Measurements from ENCODE around the gene PLPP7. TPM values are rescaled to one million over a fixed set of nuclear protein-coding genes. Genes with fewer than 3 reads are reported as not detected.
"Not testable (repeated sequence)": the region's sequence is repeated elsewhere in the genome, so short reads cannot be mapped to it uniquely, and the experiment has no call there.

Gene PLPP7
- polyA plus RNA-seq, 1 donor (not counting 4 experiments of a cell fraction or from before 2014, with no cell fraction given), result not detected

DNA sequence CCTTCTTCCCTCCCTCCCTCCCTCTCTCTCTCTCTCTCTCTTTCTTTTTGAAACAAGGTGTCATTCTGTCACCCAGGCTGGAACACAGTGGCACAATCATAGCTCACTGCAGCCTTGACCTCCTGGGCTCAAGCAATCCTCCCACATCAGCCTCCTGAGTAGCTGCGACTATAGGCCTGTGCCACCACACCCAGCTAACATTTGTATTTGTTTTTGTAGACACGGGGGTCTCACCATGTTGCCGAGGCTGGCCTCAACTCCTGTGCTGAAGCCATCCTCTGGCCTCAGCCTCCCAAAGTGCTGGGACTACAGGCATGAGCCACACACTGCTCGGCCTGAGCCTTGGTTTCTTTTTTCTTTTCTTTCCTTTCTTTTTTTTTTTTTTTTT lies 45.8 kb downstream of the PLPP7 start:
- H3K27me3 ChIP-seq (ENCODE audit: control insufficient read depth, extremely low read depth, insufficient read depth, low read length), result no peaks in the 10 kb centered on the region
- H3K9me1 ChIP-seq (ENCODE audit: control insufficient read depth, extremely low read depth, insufficient read depth, low read length), result no peaks in the 10 kb centered on the region
- DNase-seq (ENCODE audit: low read depth, low spot score) (no peak), FAIRE-seq (no peak)
- no peaks in the 10 kb centered on the region for H3K79me2 ChIP-seq (ENCODE audit: control insufficient read depth, insufficient read depth, low read length)
- H3K27ac ChIP-seq (ENCODE audit: control insufficient read depth, insufficient read depth, low read length), result no peak overlapping the region
- H3K9ac ChIP-seq (ENCODE audit: control insufficient read depth, extremely low read depth, insufficient read depth, low read length), result no peak overlapping the region
- no peak overlapping the region for H2AFZ ChIP-seq (ENCODE audit: control insufficient read depth, low read length)
- no peaks in the 10 kb centered on the region for H3K9me3 ChIP-seq (ENCODE audit: control insufficient read depth, low read depth, low read length)
- dilution Hi-C loops (cut with MboI; ENCODE audit: extremely low pct_ligation_motif_present, low sequenced_read_pairs), result no loop called here
- no peak overlapping the region for H3K4me3 ChIP-seq (ENCODE audit: control insufficient read depth in 2 of 3, extremely low read depth in 1 of 3, insufficient read depth in 2 of 3, low read depth in 1 of 3, low read length in 3 of 3)
- no peaks in the 10 kb centered on the region for H3K4me1 ChIP-seq (ENCODE audit: control insufficient read depth, extremely low read depth, insufficient read depth, low read length)
- TF ChIP-seq, protein P1, sequence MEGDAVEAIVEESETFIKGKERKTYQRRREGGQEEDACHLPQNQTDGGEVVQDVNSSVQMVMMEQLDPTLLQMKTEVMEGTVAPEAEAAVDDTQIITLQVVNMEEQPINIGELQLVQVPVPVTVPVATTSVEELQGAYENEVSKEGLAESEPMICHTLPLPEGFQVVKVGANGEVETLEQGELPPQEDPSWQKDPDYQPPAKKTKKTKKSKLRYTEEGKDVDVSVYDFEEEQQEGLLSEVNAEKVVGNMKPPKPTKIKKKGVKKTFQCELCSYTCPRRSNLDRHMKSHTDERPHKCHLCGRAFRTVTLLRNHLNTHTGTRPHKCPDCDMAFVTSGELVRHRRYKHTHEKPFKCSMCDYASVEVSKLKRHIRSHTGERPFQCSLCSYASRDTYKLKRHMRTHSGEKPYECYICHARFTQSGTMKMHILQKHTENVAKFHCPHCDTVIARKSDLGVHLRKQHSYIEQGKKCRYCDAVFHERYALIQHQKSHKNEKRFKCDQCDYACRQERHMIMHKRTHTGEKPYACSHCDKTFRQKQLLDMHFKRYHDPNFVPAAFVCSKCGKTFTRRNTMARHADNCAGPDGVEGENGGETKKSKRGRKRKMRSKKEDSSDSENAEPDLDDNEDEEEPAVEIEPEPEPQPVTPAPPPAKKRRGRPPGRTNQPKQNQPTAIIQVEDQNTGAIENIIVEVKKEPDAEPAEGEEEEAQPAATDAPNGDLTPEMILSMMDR (optimal IDR thresholded peaks at IDR 0.05 in 1 of 3, IDR thresholded peaks at IDR 0.05 in 1 of 3, conservative IDR thresholded peaks at IDR 0.05 in 1 of 3; ENCODE audit: extremely low read depth in 1 of 3, insufficient read depth in 2 of 3, low read length in 3 of 3), result no peak
- no peak for TF ChIP-seq EZH2 (IDR thresholded peaks at IDR 0.05; ENCODE audit: low read length)
- no peaks in the 10 kb centered on the region for H3K36me3 ChIP-seq (ENCODE audit: control insufficient read depth in 2 of 2, extremely low read depth in 1 of 2, insufficient read depth in 2 of 2, low read length in 2 of 2)
- H3K4me2 ChIP-seq (ENCODE audit: control insufficient read depth, extremely low read depth, insufficient read depth, low read depth, low read length), result no peak overlapping the region
- H4K20me1 ChIP-seq (ENCODE audit: control insufficient read depth, extremely low read depth, insufficient read depth, low read length), result no peaks in the 10 kb centered on the region

DNA sequence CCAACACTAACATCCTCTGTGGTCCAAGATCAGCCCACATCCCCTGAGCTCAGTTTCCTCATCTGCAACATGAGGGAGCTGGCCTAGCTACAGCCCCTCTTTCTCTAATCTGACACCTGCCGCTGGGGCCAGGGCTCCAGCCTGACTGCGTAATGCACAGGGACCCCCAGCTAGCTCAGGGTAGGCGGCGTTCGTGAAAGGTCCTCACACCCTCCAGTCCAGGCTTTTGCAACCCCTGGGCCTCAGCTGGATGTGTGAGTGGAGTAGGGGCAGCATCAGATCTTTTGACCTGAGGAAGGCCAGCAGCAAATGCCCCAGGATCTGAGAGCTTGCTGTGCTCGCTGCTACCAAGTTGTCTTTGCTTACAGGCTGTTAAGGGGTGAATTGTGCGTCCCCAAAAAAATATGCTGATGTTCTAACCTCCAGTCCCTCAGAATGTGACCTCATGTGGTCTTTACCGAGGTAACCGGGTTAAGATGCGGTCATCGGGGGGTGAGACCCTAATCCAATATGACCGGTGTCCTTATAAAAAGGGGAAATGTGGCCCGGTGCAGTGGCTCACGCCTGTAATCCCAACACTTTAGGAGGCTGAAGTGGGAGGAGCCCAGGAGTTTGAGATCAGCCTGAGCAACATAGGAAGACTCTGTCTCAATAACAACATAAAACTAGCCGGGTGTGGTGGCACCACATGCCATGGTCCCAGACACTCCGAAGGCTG lies 47.8 kb downstream of the PLPP7 start:
- Histone ChIP-seq H3K36me3 (ENCODE audit: control insufficient read depth in 2 of 2, extremely low read depth in 1 of 2, insufficient read depth in 2 of 2, low read length in 2 of 2) (no peaks in the 10 kb centered on the region), H3K4me3 (ENCODE audit: control insufficient read depth in 2 of 3, extremely low read depth in 1 of 3, insufficient read depth in 2 of 3, low read depth in 1 of 3, low read length in 3 of 3) (no peak overlapping the region), H3K9ac (ENCODE audit: control insufficient read depth, extremely low read depth, insufficient read depth, low read length) (no peak overlapping the region), H3K27me3 (ENCODE audit: control insufficient read depth, extremely low read depth, insufficient read depth, low read length) (no peaks in the 10 kb centered on the region), H4K20me1 (ENCODE audit: control insufficient read depth, extremely low read depth, insufficient read depth, low read length) (no peaks in the 10 kb centered on the region), H3K79me2 (ENCODE audit: control insufficient read depth, insufficient read depth, low read length) (no peaks in the 10 kb centered on the region), H3K9me1 (ENCODE audit: control insufficient read depth, extremely low read depth, insufficient read depth, low read length) (no peaks in the 10 kb centered on the region), H3K4me2 (ENCODE audit: control insufficient read depth, extremely low read depth, insufficient read depth, low read depth, low read length) (no peak overlapping the region), H2AFZ (ENCODE audit: control insufficient read depth, low read length) (no peak overlapping the region), H3K27ac (ENCODE audit: control insufficient read depth, insufficient read depth, low read length) (no peak overlapping the region), H3K4me1 (ENCODE audit: control insufficient read depth, extremely low read depth, insufficient read depth, low read length) (no peaks in the 10 kb centered on the region), H3K9me3 (ENCODE audit: control insufficient read depth, low read depth, low read length) (no peaks in the 10 kb centered on the region)
- TF ChIP-seq EZH2 (IDR thresholded peaks at IDR 0.05; ENCODE audit: low read length), result no peak
- dilution Hi-C loops (cut with MboI; ENCODE audit: extremely low pct_ligation_motif_present, low sequenced_read_pairs), result no loop called here
- FAIRE-seq, result no peak
- no peak for DNase-seq (ENCODE audit: low read depth, low spot score)

DNA sequence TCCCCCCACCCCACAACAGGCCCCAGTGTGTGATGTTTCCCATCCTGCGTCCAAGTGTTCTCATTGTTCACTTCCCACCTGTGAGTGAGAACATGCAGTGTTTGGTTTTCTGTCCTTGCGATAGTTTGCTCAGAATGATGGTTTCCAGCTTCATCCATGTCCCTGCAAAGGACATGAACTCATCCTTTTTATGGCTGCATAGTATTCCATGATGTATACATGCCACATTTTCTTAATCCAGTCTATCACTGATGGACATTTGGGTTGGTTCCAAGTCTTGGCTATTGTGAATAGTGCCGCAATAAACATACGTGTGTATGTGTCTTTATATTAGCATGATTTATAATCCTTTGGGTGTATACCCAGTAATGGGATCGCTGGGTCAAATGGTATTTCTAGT lies 49.7 kb downstream of the PLPP7 start:
- dilution Hi-C loops (cut with MboI; ENCODE audit: extremely low pct_ligation_motif_present, low sequenced_read_pairs); H3K9me1 ChIP-seq (ENCODE audit: control insufficient read depth, extremely low read depth, insufficient read depth, low read length); H3K4me1 ChIP-seq (ENCODE audit: control insufficient read depth, extremely low read depth, insufficient read depth, low read length); H2AFZ ChIP-seq (ENCODE audit: control insufficient read depth, low read length); DNase-seq (ENCODE audit: low read depth, low spot score); H3K9me3 ChIP-seq (ENCODE audit: control insufficient read depth, low read depth, low read length); FAIRE-seq; H3K27ac ChIP-seq (ENCODE audit: control insufficient read depth, insufficient read depth, low read length); H3K9ac ChIP-seq (ENCODE audit: control insufficient read depth, extremely low read depth, insufficient read depth, low read length); H3K79me2 ChIP-seq (ENCODE audit: control insufficient read depth, insufficient read depth, low read length); H4K20me1 ChIP-seq (ENCODE audit: control insufficient read depth, extremely low read depth, insufficient read depth, low read length); H3K27me3 ChIP-seq (ENCODE audit: control insufficient read depth, extremely low read depth, insufficient read depth, low read length); H3K4me3 ChIP-seq (ENCODE audit: control insufficient read depth in 2 of 3, extremely low read depth in 1 of 3, insufficient read depth in 2 of 3, low read depth in 1 of 3, low read length in 3 of 3); H3K36me3 ChIP-seq (ENCODE audit: control insufficient read depth in 2 of 2, extremely low read depth in 1 of 2, insufficient read depth in 2 of 2, low read length in 2 of 2); H3K4me2 ChIP-seq (ENCODE audit: control insufficient read depth, extremely low read depth, insufficient read depth, low read depth, low read length): not testable (repeated sequence)

DNA sequence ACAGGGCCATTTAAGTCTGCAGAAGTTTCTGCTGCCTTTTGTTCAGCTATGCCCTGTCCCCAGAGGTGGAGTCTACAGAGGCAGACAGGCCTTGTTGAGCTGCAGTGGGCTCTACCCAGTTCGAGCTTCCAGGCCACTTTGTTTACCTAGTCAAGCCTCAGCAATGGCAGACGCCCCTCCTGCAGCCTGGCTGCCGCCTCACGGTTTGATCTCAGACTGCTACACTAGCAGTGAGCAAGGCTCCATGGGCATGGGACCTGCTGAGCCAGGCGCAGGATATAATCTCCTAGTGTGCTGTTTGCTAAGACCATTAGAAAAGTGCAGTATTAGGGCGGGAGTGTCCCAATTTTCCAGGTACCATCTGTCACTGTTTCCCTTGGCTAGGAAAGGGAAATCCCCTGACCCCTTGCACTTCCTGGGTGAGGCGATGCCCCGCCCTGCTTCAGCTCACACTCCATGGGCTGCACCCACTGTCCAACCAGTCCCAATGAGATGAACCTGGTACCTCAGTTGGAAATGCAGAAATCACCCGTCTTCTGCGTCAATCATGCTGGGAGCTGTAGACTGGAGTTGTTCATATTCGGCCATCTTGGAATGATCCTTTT lies 55.5 kb downstream of the PLPP7 start:
- FAIRE-seq; H2AFZ ChIP-seq (ENCODE audit: control insufficient read depth, low read length); H3K4me2 ChIP-seq (ENCODE audit: control insufficient read depth, extremely low read depth, insufficient read depth, low read depth, low read length); H3K4me3 ChIP-seq (ENCODE audit: control insufficient read depth in 2 of 3, extremely low read depth in 1 of 3, insufficient read depth in 2 of 3, low read depth in 1 of 3, low read length in 3 of 3); DNase-seq (ENCODE audit: low read depth, low spot score); H3K9ac ChIP-seq (ENCODE audit: control insufficient read depth, extremely low read depth, insufficient read depth, low read length); H3K79me2 ChIP-seq (ENCODE audit: control insufficient read depth, insufficient read depth, low read length); H4K20me1 ChIP-seq (ENCODE audit: control insufficient read depth, extremely low read depth, insufficient read depth, low read length); H3K9me1 ChIP-seq (ENCODE audit: control insufficient read depth, extremely low read depth, insufficient read depth, low read length); H3K4me1 ChIP-seq (ENCODE audit: control insufficient read depth, extremely low read depth, insufficient read depth, low read length); dilution Hi-C loops (cut with MboI; ENCODE audit: extremely low pct_ligation_motif_present, low sequenced_read_pairs); H3K36me3 ChIP-seq (ENCODE audit: control insufficient read depth in 2 of 2, extremely low read depth in 1 of 2, insufficient read depth in 2 of 2, low read length in 2 of 2); H3K27ac ChIP-seq (ENCODE audit: control insufficient read depth, insufficient read depth, low read length); H3K27me3 ChIP-seq (ENCODE audit: control insufficient read depth, extremely low read depth, insufficient read depth, low read length); H3K9me3 ChIP-seq (ENCODE audit: control insufficient read depth, low read depth, low read length): not testable (repeated sequence)

All from keratinocyte (primary cell).